ENCODE data around the gene CDHR2.

DNA sequence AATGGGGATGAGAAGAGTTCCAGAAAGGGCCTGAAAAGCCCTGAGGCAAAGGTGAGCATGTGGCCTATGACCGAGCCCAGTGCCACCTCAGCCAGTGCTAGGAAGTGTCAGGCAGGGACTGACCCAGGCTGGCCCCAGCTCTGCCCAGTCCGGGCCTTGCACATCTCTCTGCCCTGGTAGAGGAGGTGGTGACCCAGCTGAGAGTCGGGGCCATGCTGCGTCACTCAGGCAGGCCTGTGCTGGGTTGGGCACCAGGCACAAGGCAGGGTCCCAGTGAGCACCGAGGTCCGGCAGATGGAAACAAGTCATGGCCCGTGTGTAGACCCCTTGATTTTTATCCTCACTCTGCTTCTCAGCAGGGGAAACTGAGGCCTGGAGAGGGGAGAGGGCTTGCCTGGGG is 729 bp downstream of the CDHR2 start:
- TF ChIP-seq, protein P1, sequence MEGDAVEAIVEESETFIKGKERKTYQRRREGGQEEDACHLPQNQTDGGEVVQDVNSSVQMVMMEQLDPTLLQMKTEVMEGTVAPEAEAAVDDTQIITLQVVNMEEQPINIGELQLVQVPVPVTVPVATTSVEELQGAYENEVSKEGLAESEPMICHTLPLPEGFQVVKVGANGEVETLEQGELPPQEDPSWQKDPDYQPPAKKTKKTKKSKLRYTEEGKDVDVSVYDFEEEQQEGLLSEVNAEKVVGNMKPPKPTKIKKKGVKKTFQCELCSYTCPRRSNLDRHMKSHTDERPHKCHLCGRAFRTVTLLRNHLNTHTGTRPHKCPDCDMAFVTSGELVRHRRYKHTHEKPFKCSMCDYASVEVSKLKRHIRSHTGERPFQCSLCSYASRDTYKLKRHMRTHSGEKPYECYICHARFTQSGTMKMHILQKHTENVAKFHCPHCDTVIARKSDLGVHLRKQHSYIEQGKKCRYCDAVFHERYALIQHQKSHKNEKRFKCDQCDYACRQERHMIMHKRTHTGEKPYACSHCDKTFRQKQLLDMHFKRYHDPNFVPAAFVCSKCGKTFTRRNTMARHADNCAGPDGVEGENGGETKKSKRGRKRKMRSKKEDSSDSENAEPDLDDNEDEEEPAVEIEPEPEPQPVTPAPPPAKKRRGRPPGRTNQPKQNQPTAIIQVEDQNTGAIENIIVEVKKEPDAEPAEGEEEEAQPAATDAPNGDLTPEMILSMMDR (IDR thresholded peaks at IDR 0.05), result no peak
- TF ChIP-seq POLR2A (IDR thresholded peaks at IDR 0.05), result no peak

Data from heart left ventricle (tissue), 13 donors.